HCT116 (cell line): ENCODE results near the gene ADARB2. TPM values are rescaled to one million over a fixed set of nuclear protein-coding genes. Genes with fewer than 3 reads are reported as not detected.

ENCODE experiments used
- ATAC-seq: fragments of 200-7000 bp; cut with Tn5 transposase; 2 replicates; pipeline ENCODE4 v1.9.1; 2020; ENCODE audit warnings: mild to moderate bottlenecking, moderate library complexity
- BruUV-seq: library from RNA; stranded (reverse); fragments of 400-500 nt; replicated peaks from 2 replicates; lab custom pipeline; 2021; lab: Mats Ljungman, UMichigan
- CTCF ChIA-PET: fragments of 300-600 bp; sonication (Branson Sonifier 250); formaldehyde crosslinking; loops from one replicate; lab custom pipeline; 2021; ENCODE audit warnings: antibody characterized with exemption; lab: Charles Lee
- POLR2A ChIA-PET: fragments of 300-600, 350-600 bp; sonication (Branson Sonifier 250); formaldehyde crosslinking; loops from one replicate; lab custom pipeline; 2021; ENCODE audit warnings: antibody characterized with exemption; lab: Charles Lee
- RAD21 ChIA-PET, 2 experiments: fragments of 300-600 bp; sonication (Branson Sonifier 250); formaldehyde crosslinking; loops; one replicate each; lab custom pipeline; 2023; ENCODE audit warnings: low total read pairs in 2 of 2; ENCODE audit not compliant: uncharacterized antibody in 2 of 2, unreplicated experiment in 2 of 2, low non-redundant PET in 1 of 2; lab: Charles Lee
- DNase-seq: peaks from one replicate; pipeline ENCODE4 v3.0.0-alpha.2; 2010; ENCODE audit warnings: low read depth, low spot score
- H2AFZ ChIP-seq: fragments of 200-600 bp; shearing (Covaris generic), sonication (generic); 2 replicates; pipeline ENCODE4 v1.6.1; 2017; ENCODE audit warnings: low read depth, mixed run types, mixed read lengths, antibody characterized with exemption, low read length; ENCODE audit not compliant: poor library complexity, severe bottlenecking
- H3K27ac ChIP-seq: 2 replicates; pipeline ENCODE4 v1.5.1; 2012; ENCODE audit warnings: low read depth, low read length
- H3K27me3 ChIP-seq: fragments of 200-600 bp; sonication (generic); 2 replicates; pipeline ENCODE4 v1.6.1; 2016; ENCODE audit warnings: mixed run types, low read length, mixed read lengths; ENCODE audit not compliant: insufficient read depth
- H3K36me3 ChIP-seq, 2 experiments: fragments of 200-500 bp in 1 of 2; fragments of 200-600 bp in 1 of 2; sonication (Bioruptor generic) in 1 of 2; sonication (generic) in 1 of 2; 2 replicates each; pipeline versions ENCODE4 v1.5.1 to v1.6.1; 2014 to 2016; ENCODE audit warnings: low read length in 2 of 2, inconsistent platforms in 1 of 2, mixed read lengths in 1 of 2, mixed run types in 1 of 2; ENCODE audit not compliant: insufficient read depth in 2 of 2, control insufficient read depth in 1 of 2
- H3K4me1 ChIP-seq, 2 experiments: fragments of 200-600 bp in 1 of 2; sonication (generic) in 1 of 2; 2 replicates each; pipeline versions ENCODE4 v1.5.1 to v1.6.1; 2012 to 2017; ENCODE audit warnings: low read length in 2 of 2, inconsistent platforms in 1 of 2, mild to moderate bottlenecking in 1 of 2, mixed read lengths in 1 of 2, mixed run types in 1 of 2, moderate library complexity in 1 of 2; ENCODE audit not compliant: insufficient read depth in 2 of 2, control insufficient read depth in 1 of 2
- H3K4me2 ChIP-seq: fragments of 200-600 bp; sonication (generic); 2 replicates; pipeline ENCODE4 v1.6.1; 2017; ENCODE audit warnings: mixed run types, low read length, mixed read lengths
- H3K4me3 ChIP-seq, 2 experiments: fragments of 200-600 bp in 1 of 2; sonication (generic) in 1 of 2; replicated peaks in 1 of 2; 2 replicates each; pipeline ENCODE4 v1.5.1; 2011 to 2016; ENCODE audit warnings: low read length in 2 of 2, control low read depth in 1 of 2, low read depth in 1 of 2, mild to moderate bottlenecking in 1 of 2, mixed read lengths in 1 of 2, mixed run types in 1 of 2
- H3K79me2 ChIP-seq: fragments of 200-600 bp; sonication (generic); 2 replicates; pipeline ENCODE4 v1.6.1; 2017; ENCODE audit warnings: mild to moderate bottlenecking, mixed run types, low read length, moderate library complexity, mixed read lengths; ENCODE audit not compliant: insufficient read depth
- H3K9ac ChIP-seq: fragments of 200-600 bp; sonication (generic); 2 replicates; pipeline ENCODE4 v1.6.1; 2016; ENCODE audit warnings: low read length, mixed read lengths
- H3K9me2 ChIP-seq: fragments of 200-600 bp; sonication (generic), shearing (Covaris generic); 2 replicates; pipeline ENCODE4 v1.6.1; 2017; ENCODE audit warnings: mixed run types, mild to moderate bottlenecking, moderate library complexity; ENCODE audit not compliant: insufficient read depth
- H3K9me3 ChIP-seq, 2 experiments: fragments of 200-500 bp in 1 of 2; fragments of 200-600 bp in 1 of 2; sonication (Bioruptor generic) in 1 of 2; sonication (generic) in 1 of 2; 2 replicates each; pipeline ENCODE4 v1.6.1; 2014 to 2017; ENCODE audit warnings: low read length in 2 of 2, mixed read lengths in 2 of 2, inconsistent platforms in 1 of 2, low read depth in 1 of 2, mild to moderate bottlenecking in 1 of 2, mixed run types in 1 of 2, moderate library complexity in 1 of 2; ENCODE audit not compliant: control insufficient read depth in 1 of 2, insufficient read depth in 1 of 2
- H4K20me1 ChIP-seq: fragments of 200-600 bp; sonication (generic), shearing (Covaris generic); 2 replicates; pipeline ENCODE4 v1.6.1; 2017; ENCODE audit warnings: mixed run types, mild to moderate bottlenecking, moderate library complexity; ENCODE audit not compliant: insufficient read depth
- CTCF ChIP-seq, 3 experiments: fragments of 200-600 bp in 1 of 3; sonication (generic) in 1 of 3; IDR thresholded peaks in 2 of 3; conservative IDR thresholded peaks in 1 of 3; 2 replicates each; pipeline ENCODE4 v1.5.1; 2012 to 2017; ENCODE audit warnings: low read depth in 2 of 3, low read length in 2 of 3, antibody characterized with exemption in 1 of 3, borderline replicate concordance in 1 of 3, control low read depth in 1 of 3, mild to moderate bottlenecking in 1 of 3, mixed read lengths in 1 of 3, mixed run types in 1 of 3, moderate library complexity in 1 of 3; ENCODE audit not compliant: insufficient read depth in 1 of 3
- JUND ChIP-seq: IDR thresholded peaks from 2 replicates; pipeline ENCODE4 v1.6.1; 2012
- REST ChIP-seq: IDR thresholded peaks from 2 replicates; pipeline ENCODE4 v1.6.1; 2012; ENCODE audit warnings: low read depth
- YY1 ChIP-seq: IDR thresholded peaks from 2 replicates; pipeline ENCODE4 v1.6.1; 2011; ENCODE audit warnings: low read length, low read depth, moderate library complexity, mild to moderate bottlenecking; ENCODE audit not compliant: insufficient replicate concordance; ENCODE audit errors: extremely low read depth
- ZFX ChIP-seq: fragments of 450-650 bp; IDR thresholded peaks from 2 replicates; pipeline ENCODE4 v1.6.1; 2017
- ZNF274 ChIP-seq: fragments of 200-500 bp; sonication (Bioruptor generic); IDR thresholded peaks from 2 replicates; pipeline ENCODE4 v1.6.1; 2014; ENCODE audit warnings: mild to moderate bottlenecking, low read depth, low read length, inconsistent platforms
- intact Hi-C: fragments of 100-400 bp; cut with micrococcal nuclease; formaldehyde crosslinking; loops from 2 replicates; pipeline ENCODE4 v1.10.0; 2022
- total RNA-seq: library from RNA; stranded (reverse); gene quantifications from one replicate; pipeline ENCODE4 v1.2.1, GENCODE V29; 2021; ENCODE audit not compliant: unreplicated experiment

The ADARB2 gene
- total RNA-seq, 1 experiment from 2014 or later: not detected

- Histone ChIP-seq H3K36me3 (no peaks in the 10 kb centered on the region), H3K4me2 (no peak overlapping the region), H3K4me1 (no peaks in the 10 kb centered on the region), H3K27me3 (peaks cover 48% of the 10 kb centered on the region), H3K27ac (no peak overlapping the region), H3K9ac (no peak overlapping the region), H3K79me2 (no peaks in the 10 kb centered on the region), H3K9me2 (no peaks in the 10 kb centered on the region), H3K4me3 (no peak overlapping the region), H2AFZ (no peak overlapping the region), H3K9me3 (no peaks in the 10 kb centered on the region), H4K20me1 (no peaks in the 10 kb centered on the region)
- no TSS peak for BruUV-seq
- ChIA-PET CTCF (no interaction called here), POLR2A (no interaction called here), RAD21 (no interaction called here)
- no peak for DNase-seq
- no peak for ATAC-seq
- TF ChIP-seq REST (no peak), ZNF274 (no peak), CTCF (IDR thresholded peaks at IDR 0.05 in 2 of 3, conservative IDR thresholded peaks at IDR 0.05 in 1 of 3; ENCODE audit: borderline replicate concordance in 1 of 3, insufficient read depth in 1 of 3, low read depth in 2 of 3, low read length in 2 of 3) (no peak), YY1 (no peak), JUND (no peak), ZFX (no peak)
- intact Hi-C loops: no loop called here
Observed at GRCh38 chr10:1293636-1294435, 443.5 kb downstream of the ADARB2 start.
